HCT116 (cell line): Measurements from ENCODE around the gene TMEM147. TPM values are rescaled to one million over a fixed set of nuclear protein-coding genes. Genes with fewer than 3 reads are reported as not detected.

Experiments
- ATAC-seq: fragments of 200-7000 bp; cut with Tn5 transposase; 2 replicates; pipeline ENCODE4 v1.9.1; 2020; ENCODE audit warnings: mild to moderate bottlenecking, moderate library complexity
- BruUV-seq: library from RNA; stranded (reverse); fragments of 400-500 nt; replicated peaks from 2 replicates; lab custom pipeline; 2021; lab: Mats Ljungman, UMichigan
- CTCF ChIA-PET: fragments of 300-600 bp; sonication (Branson Sonifier 250); formaldehyde crosslinking; loops from one replicate; lab custom pipeline; 2021; ENCODE audit warnings: antibody characterized with exemption; lab: Charles Lee
- POLR2A ChIA-PET: fragments of 300-600, 350-600 bp; sonication (Branson Sonifier 250); formaldehyde crosslinking; loops from one replicate; lab custom pipeline; 2021; ENCODE audit warnings: antibody characterized with exemption; lab: Charles Lee
- RAD21 ChIA-PET, 2 experiments: fragments of 300-600 bp; sonication (Branson Sonifier 250); formaldehyde crosslinking; loops; one replicate each; lab custom pipeline; 2023; ENCODE audit warnings: low total read pairs in 2 of 2; ENCODE audit not compliant: uncharacterized antibody in 2 of 2, unreplicated experiment in 2 of 2, low non-redundant PET in 1 of 2; lab: Charles Lee
- DNase-seq: peaks from one replicate; pipeline ENCODE4 v3.0.0-alpha.2; 2010; ENCODE audit warnings: low read depth, low spot score
- H2AFZ ChIP-seq: fragments of 200-600 bp; shearing (Covaris generic), sonication (generic); 2 replicates; pipeline ENCODE4 v1.6.1; 2017; ENCODE audit warnings: low read depth, mixed run types, mixed read lengths, antibody characterized with exemption, low read length; ENCODE audit not compliant: poor library complexity, severe bottlenecking
- H3K27ac ChIP-seq: 2 replicates; pipeline ENCODE4 v1.5.1; 2012; ENCODE audit warnings: low read depth, low read length
- H3K27me3 ChIP-seq: fragments of 200-600 bp; sonication (generic); 2 replicates; pipeline ENCODE4 v1.6.1; 2016; ENCODE audit warnings: mixed run types, low read length, mixed read lengths; ENCODE audit not compliant: insufficient read depth
- H3K36me3 ChIP-seq, 2 experiments: fragments of 200-500 bp in 1 of 2; fragments of 200-600 bp in 1 of 2; sonication (Bioruptor generic) in 1 of 2; sonication (generic) in 1 of 2; 2 replicates each; pipeline versions ENCODE4 v1.5.1 to v1.6.1; 2014 to 2016; ENCODE audit warnings: low read length in 2 of 2, inconsistent platforms in 1 of 2, mixed read lengths in 1 of 2, mixed run types in 1 of 2; ENCODE audit not compliant: insufficient read depth in 2 of 2, control insufficient read depth in 1 of 2
- H3K4me1 ChIP-seq, 2 experiments: fragments of 200-600 bp in 1 of 2; sonication (generic) in 1 of 2; 2 replicates each; pipeline versions ENCODE4 v1.5.1 to v1.6.1; 2012 to 2017; ENCODE audit warnings: low read length in 2 of 2, inconsistent platforms in 1 of 2, mild to moderate bottlenecking in 1 of 2, mixed read lengths in 1 of 2, mixed run types in 1 of 2, moderate library complexity in 1 of 2; ENCODE audit not compliant: insufficient read depth in 2 of 2, control insufficient read depth in 1 of 2
- H3K4me2 ChIP-seq: fragments of 200-600 bp; sonication (generic); 2 replicates; pipeline ENCODE4 v1.6.1; 2017; ENCODE audit warnings: mixed run types, low read length, mixed read lengths
- H3K4me3 ChIP-seq, 2 experiments: fragments of 200-600 bp in 1 of 2; sonication (generic) in 1 of 2; replicated peaks in 1 of 2; 2 replicates each; pipeline ENCODE4 v1.5.1; 2011 to 2016; ENCODE audit warnings: low read length in 2 of 2, control low read depth in 1 of 2, low read depth in 1 of 2, mild to moderate bottlenecking in 1 of 2, mixed read lengths in 1 of 2, mixed run types in 1 of 2
- H3K79me2 ChIP-seq: fragments of 200-600 bp; sonication (generic); 2 replicates; pipeline ENCODE4 v1.6.1; 2017; ENCODE audit warnings: mild to moderate bottlenecking, mixed run types, low read length, moderate library complexity, mixed read lengths; ENCODE audit not compliant: insufficient read depth
- H3K9ac ChIP-seq: fragments of 200-600 bp; sonication (generic); 2 replicates; pipeline ENCODE4 v1.6.1; 2016; ENCODE audit warnings: low read length, mixed read lengths
- H3K9me2 ChIP-seq: fragments of 200-600 bp; sonication (generic), shearing (Covaris generic); 2 replicates; pipeline ENCODE4 v1.6.1; 2017; ENCODE audit warnings: mixed run types, mild to moderate bottlenecking, moderate library complexity; ENCODE audit not compliant: insufficient read depth
- H3K9me3 ChIP-seq, 2 experiments: fragments of 200-500 bp in 1 of 2; fragments of 200-600 bp in 1 of 2; sonication (Bioruptor generic) in 1 of 2; sonication (generic) in 1 of 2; 2 replicates each; pipeline ENCODE4 v1.6.1; 2014 to 2017; ENCODE audit warnings: low read length in 2 of 2, mixed read lengths in 2 of 2, inconsistent platforms in 1 of 2, low read depth in 1 of 2, mild to moderate bottlenecking in 1 of 2, mixed run types in 1 of 2, moderate library complexity in 1 of 2; ENCODE audit not compliant: control insufficient read depth in 1 of 2, insufficient read depth in 1 of 2
- H4K20me1 ChIP-seq: fragments of 200-600 bp; sonication (generic), shearing (Covaris generic); 2 replicates; pipeline ENCODE4 v1.6.1; 2017; ENCODE audit warnings: mixed run types, mild to moderate bottlenecking, moderate library complexity; ENCODE audit not compliant: insufficient read depth
- CBX3 ChIP-seq: IDR thresholded peaks from 2 replicates; pipeline ENCODE4 v1.6.1; 2012; ENCODE audit warnings: low read depth
- CEBPB ChIP-seq: IDR thresholded peaks from 2 replicates; pipeline ENCODE4 v1.6.1; 2012; ENCODE audit warnings: low read depth
- EGR1 ChIP-seq: IDR thresholded peaks from 2 replicates; pipeline ENCODE4 v1.6.1; 2012; ENCODE audit warnings: low read depth
- ELF1 ChIP-seq: IDR thresholded peaks from 2 replicates; pipeline ENCODE4 v1.6.1; 2012; ENCODE audit warnings: low read depth, borderline replicate concordance
- EZH2 ChIP-seq: fragments of 200-600 bp; sonication (generic); IDR thresholded peaks from 2 replicates; pipeline ENCODE4 v1.6.1; 2017; ENCODE audit warnings: antibody characterized with exemption, mixed run types
- EZH2phosphoT487 ChIP-seq: fragments of 200-600 bp; IDR thresholded peaks from 2 replicates; pipeline ENCODE4 v1.6.1; 2018; ENCODE audit warnings: antibody characterized with exemption, borderline replicate concordance
- FOSL1 ChIP-seq: IDR thresholded peaks from 2 replicates; pipeline ENCODE4 v1.6.1; 2012; ENCODE audit warnings: low read depth
- JUND ChIP-seq: IDR thresholded peaks from 2 replicates; pipeline ENCODE4 v1.6.1; 2012
- POLR2AphosphoS5 ChIP-seq: IDR thresholded peaks from 2 replicates; pipeline ENCODE4 v1.6.1; 2011; ENCODE audit warnings: mild to moderate bottlenecking, low read depth, low read length, moderate library complexity
- RAD21 ChIP-seq: IDR thresholded peaks from 2 replicates; pipeline ENCODE4 v1.6.1; 2012; ENCODE audit warnings: low read depth, mild to moderate bottlenecking
- SIN3A ChIP-seq: IDR thresholded peaks from 2 replicates; pipeline ENCODE4 v1.6.1; 2012; ENCODE audit warnings: low read depth
- SRF ChIP-seq: IDR thresholded peaks from 2 replicates; pipeline ENCODE4 v1.6.1; 2012; ENCODE audit warnings: low read depth
- TCF7L2 ChIP-seq: IDR thresholded peaks from 2 replicates; pipeline ENCODE4 v1.7.0; 2011; ENCODE audit warnings: borderline replicate concordance, inconsistent platforms; ENCODE audit not compliant: insufficient read depth, insufficient read length; ENCODE audit errors: extremely low read depth
- intact Hi-C: fragments of 100-400 bp; cut with micrococcal nuclease; formaldehyde crosslinking; loops from 2 replicates; pipeline ENCODE4 v1.10.0; 2022
- total RNA-seq: library from RNA; stranded (reverse); gene quantifications from one replicate; pipeline ENCODE4 v1.2.1, GENCODE V29; 2021; ENCODE audit not compliant: unreplicated experiment
- TF ChIP-seq, protein P1 (sequence below): IDR thresholded peaks from 2 replicates; pipeline ENCODE4 v1.6.1; 2012; ENCODE audit warnings: low read depth
- TF ChIP-seq, protein P2 (sequence below): IDR thresholded peaks from 2 replicates; pipeline ENCODE4 v1.6.1; 2011; ENCODE audit warnings: mild to moderate bottlenecking, low read length, moderate library complexity; ENCODE audit not compliant: insufficient replicate concordance; ENCODE audit errors: extremely low read depth
- TF ChIP-seq, protein P3 (sequence below): IDR thresholded peaks from 2 replicates; pipeline ENCODE4 v1.6.1; 2012

TMEM147 gene
- total RNA-seq, 1 experiment from 2014 or later, result 128 TPM

DNA sequence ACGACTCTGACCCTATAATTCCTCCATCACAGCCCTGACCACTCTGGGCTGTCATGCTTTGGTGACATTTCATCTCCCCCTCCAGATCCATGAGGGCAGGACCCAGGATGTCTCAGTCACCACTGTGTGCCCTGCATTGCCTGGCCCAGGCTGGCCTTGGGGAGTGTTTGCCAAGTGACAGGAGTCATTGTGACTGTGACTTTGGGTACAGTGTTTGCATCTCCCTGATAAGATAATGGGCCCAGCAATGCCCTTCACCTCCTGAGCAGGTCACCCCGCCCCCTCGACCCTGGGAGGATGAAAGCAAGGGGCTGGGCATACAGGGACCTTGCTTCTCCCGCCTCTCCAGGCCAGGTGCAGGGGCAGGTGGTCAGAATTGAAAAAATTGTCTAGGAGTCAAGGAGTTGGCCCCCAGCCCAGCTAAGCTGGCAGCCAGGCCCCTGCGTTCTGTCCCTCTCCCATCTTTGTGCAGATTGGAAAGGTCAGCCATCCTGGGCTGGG is 23.9 kb downstream of the TMEM147 start (continued):
- TF ChIP-seq, protein P1, sequence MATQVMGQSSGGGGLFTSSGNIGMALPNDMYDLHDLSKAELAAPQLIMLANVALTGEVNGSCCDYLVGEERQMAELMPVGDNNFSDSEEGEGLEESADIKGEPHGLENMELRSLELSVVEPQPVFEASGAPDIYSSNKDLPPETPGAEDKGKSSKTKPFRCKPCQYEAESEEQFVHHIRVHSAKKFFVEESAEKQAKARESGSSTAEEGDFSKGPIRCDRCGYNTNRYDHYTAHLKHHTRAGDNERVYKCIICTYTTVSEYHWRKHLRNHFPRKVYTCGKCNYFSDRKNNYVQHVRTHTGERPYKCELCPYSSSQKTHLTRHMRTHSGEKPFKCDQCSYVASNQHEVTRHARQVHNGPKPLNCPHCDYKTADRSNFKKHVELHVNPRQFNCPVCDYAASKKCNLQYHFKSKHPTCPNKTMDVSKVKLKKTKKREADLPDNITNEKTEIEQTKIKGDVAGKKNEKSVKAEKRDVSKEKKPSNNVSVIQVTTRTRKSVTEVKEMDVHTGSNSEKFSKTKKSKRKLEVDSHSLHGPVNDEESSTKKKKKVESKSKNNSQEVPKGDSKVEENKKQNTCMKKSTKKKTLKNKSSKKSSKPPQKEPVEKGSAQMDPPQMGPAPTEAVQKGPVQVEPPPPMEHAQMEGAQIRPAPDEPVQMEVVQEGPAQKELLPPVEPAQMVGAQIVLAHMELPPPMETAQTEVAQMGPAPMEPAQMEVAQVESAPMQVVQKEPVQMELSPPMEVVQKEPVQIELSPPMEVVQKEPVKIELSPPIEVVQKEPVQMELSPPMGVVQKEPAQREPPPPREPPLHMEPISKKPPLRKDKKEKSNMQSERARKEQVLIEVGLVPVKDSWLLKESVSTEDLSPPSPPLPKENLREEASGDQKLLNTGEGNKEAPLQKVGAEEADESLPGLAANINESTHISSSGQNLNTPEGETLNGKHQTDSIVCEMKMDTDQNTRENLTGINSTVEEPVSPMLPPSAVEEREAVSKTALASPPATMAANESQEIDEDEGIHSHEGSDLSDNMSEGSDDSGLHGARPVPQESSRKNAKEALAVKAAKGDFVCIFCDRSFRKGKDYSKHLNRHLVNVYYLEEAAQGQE, result no peak
- TF ChIP-seq FOSL1, result no peak

DNA sequence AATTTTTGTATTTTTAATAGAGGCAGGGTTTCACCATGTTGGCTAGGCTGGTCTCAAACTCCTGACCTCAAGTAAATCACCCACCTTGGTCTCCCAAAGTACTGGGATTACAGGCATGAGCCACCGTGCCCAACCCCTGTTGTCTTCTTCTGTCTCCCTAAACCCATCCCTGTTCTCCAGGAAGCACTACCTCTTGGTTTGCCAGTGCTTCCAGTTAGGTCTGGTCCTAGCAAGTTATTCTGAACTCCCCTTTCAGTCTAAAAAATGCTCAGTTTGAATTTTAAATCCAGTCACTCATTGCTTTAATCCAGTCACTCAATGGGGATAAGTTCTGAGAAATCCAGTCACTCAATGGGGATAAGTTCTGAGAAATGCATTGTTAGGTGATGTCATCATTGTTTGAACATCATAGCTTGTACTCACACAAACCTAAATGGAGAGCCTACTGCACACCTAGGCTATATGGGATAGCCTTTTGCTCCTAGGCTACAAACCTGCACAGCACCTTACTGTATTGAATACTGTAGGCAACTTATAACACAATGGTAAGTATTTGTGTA is 26.1 kb downstream of the TMEM147 start:
- Histone ChIP-seq H2AFZ (no peak overlapping the region), H3K4me1 (no peaks in the 10 kb centered on the region), H4K20me1 (no peaks in the 10 kb centered on the region), H3K9me2 (no peaks in the 10 kb centered on the region), H3K9ac (no peak overlapping the region), H3K4me3 (no peak overlapping the region), H3K27me3 (no peaks in the 10 kb centered on the region), H3K27ac (no peak overlapping the region), H3K4me2 (no peak overlapping the region), H3K9me3 (peaks cover 3 to 9% of the 10 kb centered on the region in 2 experiments; a peak in 2 of 4 replicates), H3K36me3 (no peaks in the 10 kb centered on the region), H3K79me2 (no peaks in the 10 kb centered on the region)
- RAD21 ChIA-PET, result no interaction called here
- no TSS peak for BruUV-seq
- ATAC-seq (no peak), DNase-seq (no peak)
- TF ChIP-seq JUND, result no peak
- TF ChIP-seq, protein P1, result no peak
- no peak for TF ChIP-seq EZH2phosphoT487
- no peak for TF ChIP-seq SRF
- TF ChIP-seq, protein P2, sequence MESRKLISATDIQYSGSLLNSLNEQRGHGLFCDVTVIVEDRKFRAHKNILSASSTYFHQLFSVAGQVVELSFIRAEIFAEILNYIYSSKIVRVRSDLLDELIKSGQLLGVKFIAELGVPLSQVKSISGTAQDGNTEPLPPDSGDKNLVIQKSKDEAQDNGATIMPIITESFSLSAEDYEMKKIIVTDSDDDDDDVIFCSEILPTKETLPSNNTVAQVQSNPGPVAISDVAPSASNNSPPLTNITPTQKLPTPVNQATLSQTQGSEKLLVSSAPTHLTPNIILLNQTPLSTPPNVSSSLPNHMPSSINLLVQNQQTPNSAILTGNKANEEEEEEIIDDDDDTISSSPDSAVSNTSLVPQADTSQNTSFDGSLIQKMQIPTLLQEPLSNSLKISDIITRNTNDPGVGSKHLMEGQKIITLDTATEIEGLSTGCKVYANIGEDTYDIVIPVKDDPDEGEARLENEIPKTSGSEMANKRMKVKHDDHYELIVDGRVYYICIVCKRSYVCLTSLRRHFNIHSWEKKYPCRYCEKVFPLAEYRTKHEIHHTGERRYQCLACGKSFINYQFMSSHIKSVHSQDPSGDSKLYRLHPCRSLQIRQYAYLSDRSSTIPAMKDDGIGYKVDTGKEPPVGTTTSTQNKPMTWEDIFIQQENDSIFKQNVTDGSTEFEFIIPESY, result no peak
- TF ChIP-seq ELF1, result no peak
- TF ChIP-seq CEBPB, result no peak
- no peak for TF ChIP-seq POLR2AphosphoS5
- TF ChIP-seq EZH2, result no peak
- no peak for TF ChIP-seq CBX3
- no peak for TF ChIP-seq TCF7L2
- TF ChIP-seq FOSL1, result no peak
- no peak for TF ChIP-seq EGR1
- TF ChIP-seq RAD21, result no peak
- TF ChIP-seq, protein P3, sequence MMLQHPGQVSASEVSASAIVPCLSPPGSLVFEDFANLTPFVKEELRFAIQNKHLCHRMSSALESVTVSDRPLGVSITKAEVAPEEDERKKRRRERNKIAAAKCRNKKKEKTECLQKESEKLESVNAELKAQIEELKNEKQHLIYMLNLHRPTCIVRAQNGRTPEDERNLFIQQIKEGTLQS, result no peak
- TF ChIP-seq SIN3A, result no peak
- intact Hi-C loops, result no loop called here
- POLR2A ChIA-PET, result no interaction called here
- CTCF ChIA-PET, result no interaction called here
